KMS-11 (cell line): ENCODE measurements around the gene GTSE1.

Source experiments
- H2AFZ ChIP-seq: fragments of 200-600 bp; sonication (generic); 2 replicates; pipeline ENCODE4 v1.6.1; 2016; ENCODE audit warnings: antibody characterized with exemption, mixed run types, low read depth
- H3K27ac ChIP-seq: fragments of 200-600 bp; sonication (generic); 2 replicates; pipeline ENCODE4 v1.6.1; 2016; ENCODE audit warnings: mild to moderate bottlenecking, mixed run types
- H3K27me3 ChIP-seq: fragments of 200-600 bp; sonication (generic); 2 replicates; pipeline ENCODE4 v1.6.1; 2017; ENCODE audit warnings: mild to moderate bottlenecking, low read depth, mixed run types, moderate library complexity; ENCODE audit not compliant: insufficient read depth
- H3K36me3 ChIP-seq: fragments of 200-600 bp; sonication (generic); 2 replicates; pipeline ENCODE4 v1.6.1; 2017; ENCODE audit warnings: mild to moderate bottlenecking, mixed run types; ENCODE audit not compliant: insufficient read depth
- H3K4me1 ChIP-seq: fragments of 200-600 bp; sonication (generic); 2 replicates; pipeline ENCODE4 v1.6.1; 2016; ENCODE audit warnings: mild to moderate bottlenecking, low read depth, mixed run types; ENCODE audit not compliant: poor library complexity, severe bottlenecking
- H3K4me2 ChIP-seq: fragments of 200-600 bp; sonication (generic); 2 replicates; pipeline ENCODE4 v1.7.0; 2016; ENCODE audit warnings: mild to moderate bottlenecking, mixed run types
- H3K4me3 ChIP-seq: fragments of 200-600 bp; sonication (generic); IDR thresholded peaks from 2 replicates; pipeline ENCODE4 v1.6.1; 2017; ENCODE audit warnings: low read depth, low read length, mixed read lengths; ENCODE audit not compliant: insufficient read depth
- H3K79me2 ChIP-seq: fragments of 200-600 bp; sonication (generic); 2 replicates; pipeline ENCODE4 v1.6.1; 2016; ENCODE audit warnings: low read depth, mixed run types; ENCODE audit not compliant: insufficient read depth
- H3K9ac ChIP-seq: fragments of 200-600 bp; sonication (generic); 2 replicates; pipeline ENCODE4 v1.6.1; 2016; ENCODE audit warnings: mild to moderate bottlenecking, mixed run types
- H4K20me1 ChIP-seq: fragments of 200-600 bp; sonication (generic); 2 replicates; pipeline ENCODE4 v1.6.1; 2016; ENCODE audit warnings: mild to moderate bottlenecking, mixed run types; ENCODE audit not compliant: insufficient read depth
- CTCF ChIP-seq: fragments of 200-600 bp; sonication (generic); conservative IDR thresholded peaks from 2 replicates; pipeline ENCODE4 v1.6.1; 2017; ENCODE audit warnings: low read depth, mild to moderate bottlenecking, antibody characterized with exemption, low read length, moderate library complexity, mixed read lengths

GTSE1 gene

GRCh38 chr22:46358766-46359165 is 62.1 kb downstream of the GTSE1 start:
- no peaks in the 10 kb centered on the region for H3K36me3 ChIP-seq
- no peak for TF ChIP-seq CTCF

GRCh38 chr22:46359362-46359761 is 62.7 kb downstream of the GTSE1 start:
- Histone ChIP-seq H4K20me1 (no peaks in the 10 kb centered on the region), H3K4me2 (no peak overlapping the region), H2AFZ (no peak overlapping the region), H3K79me2 (no peaks in the 10 kb centered on the region), H3K9ac (no peak overlapping the region), H3K27ac (no peak overlapping the region), H3K4me1 (no peaks in the 10 kb centered on the region), H3K4me3 (no peak overlapping the region), H3K27me3 (no peaks in the 10 kb centered on the region), H3K36me3 (no peaks in the 10 kb centered on the region)
- TF ChIP-seq CTCF, result no peak

More at GRCh38 chr22:46358766-46359165, 62.1 kb downstream of the GTSE1 start:
- Histone ChIP-seq H3K27ac (no peak overlapping the region), H3K27me3 (no peaks in the 10 kb centered on the region), H4K20me1 (no peaks in the 10 kb centered on the region), H3K4me1 (no peaks in the 10 kb centered on the region), H3K79me2 (no peaks in the 10 kb centered on the region), H2AFZ (no peak overlapping the region), H3K4me2 (no peak overlapping the region), H3K4me3 (no peak overlapping the region), H3K9ac (no peak overlapping the region)

- no peaks in the 10 kb centered on the region for H4K20me1 ChIP-seq
- H2AFZ ChIP-seq, result no peak overlapping the region
- no peak overlapping the region for H3K4me2 ChIP-seq
- no peak overlapping the region for H3K4me3 ChIP-seq
- TF ChIP-seq CTCF, result no peak
- no peaks in the 10 kb centered on the region for H3K36me3 ChIP-seq
- no peaks in the 10 kb centered on the region for H3K27me3 ChIP-seq
- H3K4me1 ChIP-seq, result no peaks in the 10 kb centered on the region
- H3K27ac ChIP-seq, result no peak overlapping the region
- no peak overlapping the region for H3K9ac ChIP-seq
- H3K79me2 ChIP-seq, result no peaks in the 10 kb centered on the region
Measured at GRCh38 chr22:46360097-46360496, 63.4 kb downstream of the GTSE1 start.

GRCh38 chr22:46360891-46361290 is 64.2 kb downstream of the GTSE1 start:
- Histone ChIP-seq H3K27ac (no peak overlapping the region), H3K79me2 (no peaks in the 10 kb centered on the region), H2AFZ (no peak overlapping the region), H3K27me3 (no peaks in the 10 kb centered on the region), H3K36me3 (no peaks in the 10 kb centered on the region), H3K4me3 (no peak overlapping the region), H3K4me1 (no peaks in the 10 kb centered on the region), H3K4me2 (no peak overlapping the region), H3K9ac (no peak overlapping the region), H4K20me1 (no peaks in the 10 kb centered on the region)
- TF ChIP-seq CTCF, result no peak
